ENCODE results near the gene EIF4E1B. TPM values are rescaled to one million over a fixed set of nuclear protein-coding genes. Genes with fewer than 3 reads are reported as not detected.

Gene EIF4E1B
- polyA plus RNA-seq, 2 of the 4 experiments (the other 2 are of a cell fraction), result not detected

DNA sequence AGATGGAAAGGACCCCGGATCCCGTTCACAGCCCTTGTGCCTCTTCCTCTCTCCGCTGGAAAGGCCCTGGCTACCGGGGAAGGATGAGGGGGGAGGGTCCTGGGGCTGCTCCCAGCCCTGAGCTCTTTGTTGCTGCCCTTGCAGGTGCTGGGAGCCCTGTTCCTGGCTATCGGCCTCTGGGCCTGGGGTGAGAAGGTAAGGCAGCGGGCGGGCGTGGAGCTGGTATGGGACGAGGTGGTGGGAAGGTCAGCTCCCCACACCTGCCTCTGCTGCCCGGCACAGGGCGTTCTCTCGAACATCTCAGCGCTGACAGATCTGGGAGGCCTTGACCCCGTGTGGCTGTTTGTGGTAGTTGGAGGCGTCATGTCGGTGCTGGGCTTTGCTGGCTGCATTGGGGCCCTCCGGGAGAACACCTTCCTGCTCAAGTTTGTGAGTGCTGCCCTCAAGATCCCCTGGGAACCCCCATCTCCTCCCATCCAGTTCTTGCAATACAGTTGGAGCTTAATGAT is 21.1 kb downstream of the EIF4E1B start:
- no peak for TF ChIP-seq HEYL (CRISPR knock-in tag; IDR thresholded peaks at IDR 0.05)
- TF ChIP-seq, protein P1, sequence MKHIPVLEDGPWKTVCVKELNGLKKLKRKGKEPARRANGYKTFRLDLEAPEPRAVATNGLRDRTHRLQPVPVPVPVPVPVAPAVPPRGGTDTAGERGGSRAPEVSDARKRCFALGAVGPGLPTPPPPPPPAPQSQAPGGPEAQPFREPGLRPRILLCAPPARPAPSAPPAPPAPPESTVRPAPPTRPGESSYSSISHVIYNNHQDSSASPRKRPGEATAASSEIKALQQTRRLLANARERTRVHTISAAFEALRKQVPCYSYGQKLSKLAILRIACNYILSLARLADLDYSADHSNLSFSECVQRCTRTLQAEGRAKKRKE (CRISPR knock-in tag; IDR thresholded peaks at IDR 0.05; ENCODE audit: low read depth), result no peak
- no peak for TF ChIP-seq BCL3 (IDR thresholded peaks at IDR 0.05)
- no peak for ATAC-seq
- CTCF ChIA-PET, result interaction anchor here (0.5 to 6.8 kb wide), 7 partner anchors 9 to 461 kb away, joined by 3 to 68 read pairs (median 3); partner anchors contain the start of genes EIF4E1B and SNCB

DNA sequence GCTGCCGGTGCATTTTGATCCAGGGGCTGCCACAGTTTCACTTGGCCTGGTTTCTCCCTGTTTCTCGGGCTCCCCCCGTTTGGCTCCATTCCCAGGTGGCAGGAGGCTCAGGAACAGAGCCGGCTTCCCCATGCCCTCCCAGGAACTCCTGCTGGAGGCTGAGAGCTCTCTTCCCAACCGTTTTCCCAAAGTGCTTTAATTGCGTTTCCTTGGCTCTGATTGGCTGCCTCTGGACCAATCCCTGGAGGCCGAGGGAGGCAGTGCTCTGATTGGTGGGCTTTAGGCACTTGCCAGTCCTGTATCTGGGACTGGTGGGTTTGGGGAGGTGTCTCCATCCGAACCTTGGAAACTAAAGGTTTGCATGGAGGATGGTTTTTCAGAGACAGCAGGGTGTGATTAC is 21.7 kb downstream of the EIF4E1B start:
- no peak for TF ChIP-seq NR3C1 (IDR thresholded peaks at IDR 0.05)
- H3K4me3 ChIP-seq, result no peak overlapping the region
- H3K27ac ChIP-seq, result no peak overlapping the region
- 80% methylated on average over 7 of the region's 8 CpGs for WGBS (ENCODE audit: missing lambda C conversion rate)
- DNase-seq (ENCODE audit: low read depth in 1 of 2, low spot score in 1 of 2), result peak in 1 of 2 experiments; percentile 38
- no peaks in the 10 kb centered on the region for H3K9me3 ChIP-seq
- peaks cover 8% of the 10 kb centered on the region for H3K4me1 ChIP-seq
- ChIA-PET POLR2A (no interaction called here), CTCF (interaction anchor here (0.6 to 9.9 kb wide), 6 partner anchors 8 to 460 kb away, joined by 3 to 123 read pairs (median 3); no protein-coding TSS in a partner anchor)
- no peak for FAIRE-seq
- no peak overlapping the region for H3K4me2 ChIP-seq
- ATAC-seq, result no peak

More for the DNA sequence above, 21.1 kb downstream of the EIF4E1B start:
- Histone ChIP-seq H3K4me3 (no peak overlapping the region), H3K4me2 (no peak overlapping the region), H3K9me3 (no peaks in the 10 kb centered on the region), H3K4me1 (peaks cover 10% of the 10 kb centered on the region), H3K27ac (no peak overlapping the region)
- FAIRE-seq, result no peak
- DNase-seq (ENCODE audit: low read depth in 1 of 2, low spot score in 1 of 2), result no peak
- POLR2A ChIA-PET, result no interaction called here
- 93% methylated on average over 15 of the region's 17 CpGs for WGBS (ENCODE audit: missing lambda C conversion rate)

DNA sequence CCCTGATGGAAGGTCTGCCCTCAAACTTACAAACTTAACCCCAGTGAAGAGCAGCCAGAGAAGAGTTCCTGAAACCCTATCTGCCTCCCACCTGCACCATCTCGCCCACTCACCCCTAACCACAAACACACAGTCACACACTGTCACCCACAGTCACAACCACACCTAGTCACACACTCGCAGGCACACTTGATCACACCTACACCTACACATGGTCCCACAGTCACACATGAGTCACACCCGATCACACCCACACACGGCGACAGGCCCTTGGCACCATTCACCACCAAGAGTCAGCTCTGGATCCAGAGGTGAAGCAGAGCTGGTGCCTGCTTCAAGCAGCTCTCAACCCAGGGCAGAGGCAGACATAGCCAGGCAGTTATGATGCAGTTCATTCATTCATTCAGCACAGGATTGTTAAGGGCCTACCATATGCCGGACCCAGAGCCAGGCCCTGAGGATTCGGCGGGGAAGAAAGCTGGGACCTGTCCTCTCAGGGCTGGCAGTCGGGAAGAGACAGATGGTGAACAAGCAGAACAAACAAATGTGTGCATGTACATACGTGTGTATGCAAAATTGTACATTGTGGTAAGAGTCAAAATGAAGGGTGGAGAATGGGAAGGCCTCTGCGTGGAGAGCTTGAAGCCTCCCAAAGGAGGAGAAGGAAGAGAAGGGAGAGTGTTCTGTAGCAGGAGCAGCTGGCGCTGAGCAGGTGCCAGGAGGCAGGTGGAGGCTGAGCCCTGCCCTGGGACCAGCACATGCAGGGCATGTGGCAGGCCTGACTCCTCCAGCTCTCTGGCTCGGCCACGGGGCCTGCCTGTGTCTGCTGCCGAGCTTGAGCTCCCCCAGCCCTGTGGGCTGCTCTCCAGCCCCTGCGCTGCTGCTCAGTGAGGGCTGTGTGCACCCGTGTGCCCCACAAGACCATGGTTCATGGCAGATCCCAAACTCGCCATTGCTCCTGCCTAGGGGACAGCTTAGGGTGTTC is 23.2 kb downstream of the EIF4E1B start:
- POLR2A ChIA-PET, result no interaction called here
- no peak for ATAC-seq
- H3K27ac ChIP-seq, result no peak overlapping the region

DNA sequence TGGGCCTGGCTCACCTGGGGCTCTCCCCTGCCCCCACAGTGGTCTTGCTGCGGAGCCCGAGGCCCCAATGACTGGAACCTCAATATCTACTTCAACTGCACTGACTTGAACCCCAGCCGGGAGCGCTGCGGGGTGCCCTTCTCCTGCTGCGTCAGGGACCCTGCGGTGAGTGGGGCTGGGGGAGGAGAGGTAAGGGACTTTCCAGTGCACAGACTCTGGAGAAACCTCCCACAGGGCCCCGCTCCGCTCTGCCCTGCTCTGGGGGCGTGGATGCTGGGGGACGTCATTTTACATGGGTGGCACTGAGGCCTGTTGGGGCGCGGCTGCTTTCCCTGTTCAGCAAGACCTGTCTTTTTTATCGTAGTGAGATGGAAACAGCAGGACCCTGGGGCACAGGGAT is 24.4 kb downstream of the EIF4E1B start:
- Histone ChIP-seq H3K27ac (no peak overlapping the region), H3K9me3 (no peaks in the 10 kb centered on the region), H3K4me3 (no peak overlapping the region), H3K4me2 (no peak overlapping the region), H3K4me1 (no peaks in the 10 kb centered on the region)
- ChIA-PET POLR2A (interaction anchor here (0.6 kb wide), 1 partner anchor 256 kb away, joined by 3 read pairs; no protein-coding TSS in a partner anchor), CTCF (interaction anchor here (9.9 kb wide), 1 partner anchor 457 kb away, joined by 123 read pairs; no protein-coding TSS in a partner anchor)
- FAIRE-seq, result no peak
- no peak for ATAC-seq
- TF ChIP-seq CBX2 (IDR thresholded peaks at IDR 0.05; ENCODE audit: borderline replicate concordance, low read depth), result no peak
- no peak for TF ChIP-seq POLR2A (IDR thresholded peaks at IDR 0.05; ENCODE audit: low read length)
- TF ChIP-seq, protein P2, sequence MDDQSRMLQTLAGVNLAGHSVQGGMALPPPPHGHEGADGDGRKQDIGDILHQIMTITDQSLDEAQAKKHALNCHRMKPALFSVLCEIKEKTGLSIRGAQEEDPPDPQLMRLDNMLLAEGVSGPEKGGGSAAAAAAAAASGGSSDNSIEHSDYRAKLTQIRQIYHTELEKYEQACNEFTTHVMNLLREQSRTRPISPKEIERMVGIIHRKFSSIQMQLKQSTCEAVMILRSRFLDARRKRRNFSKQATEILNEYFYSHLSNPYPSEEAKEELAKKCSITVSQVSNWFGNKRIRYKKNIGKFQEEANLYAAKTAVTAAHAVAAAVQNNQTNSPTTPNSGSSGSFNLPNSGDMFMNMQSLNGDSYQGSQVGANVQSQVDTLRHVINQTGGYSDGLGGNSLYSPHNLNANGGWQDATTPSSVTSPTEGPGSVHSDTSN (IDR thresholded peaks at IDR 0.05), result no peak
- TF ChIP-seq BHLHE40 (IDR thresholded peaks at IDR 0.05; ENCODE audit: low read depth, low read length), result no peak
- TF ChIP-seq NPAS2 (CRISPR knock-in tag; IDR thresholded peaks at IDR 0.05; ENCODE audit: borderline replicate concordance), result no peak
- TF ChIP-seq GATA3 (IDR thresholded peaks at IDR 0.05; ENCODE audit: borderline replicate concordance), result no peak
- TF ChIP-seq, protein P3, sequence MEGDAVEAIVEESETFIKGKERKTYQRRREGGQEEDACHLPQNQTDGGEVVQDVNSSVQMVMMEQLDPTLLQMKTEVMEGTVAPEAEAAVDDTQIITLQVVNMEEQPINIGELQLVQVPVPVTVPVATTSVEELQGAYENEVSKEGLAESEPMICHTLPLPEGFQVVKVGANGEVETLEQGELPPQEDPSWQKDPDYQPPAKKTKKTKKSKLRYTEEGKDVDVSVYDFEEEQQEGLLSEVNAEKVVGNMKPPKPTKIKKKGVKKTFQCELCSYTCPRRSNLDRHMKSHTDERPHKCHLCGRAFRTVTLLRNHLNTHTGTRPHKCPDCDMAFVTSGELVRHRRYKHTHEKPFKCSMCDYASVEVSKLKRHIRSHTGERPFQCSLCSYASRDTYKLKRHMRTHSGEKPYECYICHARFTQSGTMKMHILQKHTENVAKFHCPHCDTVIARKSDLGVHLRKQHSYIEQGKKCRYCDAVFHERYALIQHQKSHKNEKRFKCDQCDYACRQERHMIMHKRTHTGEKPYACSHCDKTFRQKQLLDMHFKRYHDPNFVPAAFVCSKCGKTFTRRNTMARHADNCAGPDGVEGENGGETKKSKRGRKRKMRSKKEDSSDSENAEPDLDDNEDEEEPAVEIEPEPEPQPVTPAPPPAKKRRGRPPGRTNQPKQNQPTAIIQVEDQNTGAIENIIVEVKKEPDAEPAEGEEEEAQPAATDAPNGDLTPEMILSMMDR (IDR thresholded peaks at IDR 0.05), result no peak
- 96% methylated on average over 14 of the region's 14 CpGs for WGBS (ENCODE audit: missing lambda C conversion rate)
- DNase-seq (ENCODE audit: low read depth in 1 of 2, low spot score in 1 of 2), result no peak

More for the DNA sequence above, 23.2 kb downstream of the EIF4E1B start:
- Histone ChIP-seq H3K9me3 (no peaks in the 10 kb centered on the region), H3K4me3 (no peak overlapping the region), H3K4me1 (peaks cover under 1% of the 10 kb centered on the region; the same call in 1 of the 3 replicates), H3K4me2 (no peak overlapping the region)
- TF ChIP-seq CBX8 (IDR thresholded peaks at IDR 0.05) (no peak), TP53 (CRISPR knock-in tag; IDR thresholded peaks at IDR 0.05) (no peak), RAD21 (conservative IDR thresholded peaks at IDR 0.05 in 1 of 2, IDR thresholded peaks at IDR 0.05 in 1 of 2) (no peak), TFCP2L1 (CRISPR knock-in tag; IDR thresholded peaks at IDR 0.05) (no peak)
- 88% methylated on average over 17 of the region's 18 CpGs for WGBS (ENCODE audit: missing lambda C conversion rate)
- FAIRE-seq, result no peak
- no peak for DNase-seq (ENCODE audit: low read depth in 1 of 2, low spot score in 1 of 2)
- CTCF ChIA-PET, result interaction anchor here (1.0 to 9.9 kb wide), 4 partner anchors 28 to 459 kb away, joined by 3 to 123 read pairs (median 6); no protein-coding TSS in a partner anchor
